ENCODE measurements around the gene SPATA3.

DNA sequence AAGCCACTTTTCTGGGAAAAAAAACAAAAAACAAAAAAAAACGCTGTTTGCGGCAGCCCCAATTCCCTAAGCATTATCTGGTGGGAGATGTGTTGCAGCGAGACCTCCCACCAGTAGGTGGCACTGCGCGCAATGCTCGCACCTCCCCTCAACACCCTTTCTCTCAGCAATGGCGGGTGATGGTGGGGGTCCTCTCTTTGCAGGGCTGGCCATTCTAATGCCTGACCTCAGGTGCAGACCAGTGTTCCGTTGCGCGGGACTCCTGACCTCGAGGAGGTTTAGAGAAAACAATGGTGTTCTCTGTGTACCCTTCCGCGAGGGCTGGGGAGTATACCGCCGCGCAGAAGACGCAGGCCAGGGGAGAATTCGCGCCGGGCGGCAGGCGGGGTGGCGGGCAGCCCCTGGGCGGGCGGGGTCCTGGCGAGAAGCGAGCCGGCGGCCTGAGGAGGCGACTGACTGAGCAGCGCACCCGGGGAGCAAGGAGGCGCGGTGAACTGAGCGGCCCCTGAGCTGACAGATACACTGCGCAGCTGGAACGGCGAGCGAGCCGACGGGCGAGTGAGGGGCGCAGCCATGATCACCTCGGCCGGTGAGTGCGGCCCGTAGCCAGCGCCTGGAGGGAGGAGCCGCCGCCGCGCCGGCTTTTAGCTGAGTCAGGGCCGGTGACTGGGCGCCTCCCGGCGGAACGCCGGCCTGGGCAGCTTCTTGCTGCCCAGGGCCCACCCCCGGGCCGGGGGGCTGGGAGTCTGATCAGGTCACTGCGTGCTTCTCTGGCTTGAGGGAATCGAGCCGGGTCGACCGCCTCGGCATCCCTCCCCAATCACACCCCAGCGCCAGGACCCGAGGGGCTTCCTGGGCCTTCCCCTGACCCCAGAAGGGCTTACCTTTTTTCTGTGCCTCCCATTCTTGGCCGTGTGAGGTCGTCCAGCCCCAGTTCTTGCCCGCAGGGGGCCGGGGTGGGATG lies 60.8 kb downstream of the SPATA3 start, which contains the start of gene PSMD1:
- TF ChIP-seq, protein P1, sequence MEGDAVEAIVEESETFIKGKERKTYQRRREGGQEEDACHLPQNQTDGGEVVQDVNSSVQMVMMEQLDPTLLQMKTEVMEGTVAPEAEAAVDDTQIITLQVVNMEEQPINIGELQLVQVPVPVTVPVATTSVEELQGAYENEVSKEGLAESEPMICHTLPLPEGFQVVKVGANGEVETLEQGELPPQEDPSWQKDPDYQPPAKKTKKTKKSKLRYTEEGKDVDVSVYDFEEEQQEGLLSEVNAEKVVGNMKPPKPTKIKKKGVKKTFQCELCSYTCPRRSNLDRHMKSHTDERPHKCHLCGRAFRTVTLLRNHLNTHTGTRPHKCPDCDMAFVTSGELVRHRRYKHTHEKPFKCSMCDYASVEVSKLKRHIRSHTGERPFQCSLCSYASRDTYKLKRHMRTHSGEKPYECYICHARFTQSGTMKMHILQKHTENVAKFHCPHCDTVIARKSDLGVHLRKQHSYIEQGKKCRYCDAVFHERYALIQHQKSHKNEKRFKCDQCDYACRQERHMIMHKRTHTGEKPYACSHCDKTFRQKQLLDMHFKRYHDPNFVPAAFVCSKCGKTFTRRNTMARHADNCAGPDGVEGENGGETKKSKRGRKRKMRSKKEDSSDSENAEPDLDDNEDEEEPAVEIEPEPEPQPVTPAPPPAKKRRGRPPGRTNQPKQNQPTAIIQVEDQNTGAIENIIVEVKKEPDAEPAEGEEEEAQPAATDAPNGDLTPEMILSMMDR (conservative IDR thresholded peaks at IDR 0.05 in 1 of 2, IDR thresholded peaks at IDR 0.05 in 1 of 2; ENCODE audit: low read depth in 1 of 2, low read length in 2 of 2), result peak; percentile 93 to 97
- TF ChIP-seq EZH2 (IDR thresholded peaks at IDR 0.05; ENCODE audit: low read length, missing control alignments), result no peak
